Liver (tissue), 9 donors: ENCODE data around the gene KAZN. TPM values are rescaled to one million over a fixed set of nuclear protein-coding genes. Genes with fewer than 3 reads are reported as not detected.

ENCODE experiments used
- DNase-seq: peaks from one replicate; pipeline ENCODE4 v3.0.0-alpha.2; 2017; ENCODE audit warnings: low spot score
- H3K27ac ChIP-seq, 2 donors: one replicate each; pipeline ENCODE4 v1.7.0; 2013; ENCODE audit warnings: inconsistent platforms in 2 of 2, low read length in 2 of 2, control low read depth in 1 of 2, low read depth in 1 of 2, mild to moderate bottlenecking in 1 of 2
- H3K27me3 ChIP-seq, 4 donors: one replicate each; pipeline versions ENCODE4 v1.6.1 to v1.7.0; 2013; ENCODE audit warnings: low read length in 3 of 4, inconsistent platforms in 1 of 4, mild to moderate bottlenecking in 1 of 4, moderate library complexity in 1 of 4; ENCODE audit not compliant: control insufficient read depth in 4 of 4, insufficient read depth in 4 of 4
- H3K36me3 ChIP-seq, 4 donors: one replicate each; pipeline versions ENCODE4 v1.6.1 to v1.7.0; 2013; ENCODE audit warnings: low read length in 3 of 4, mild to moderate bottlenecking in 3 of 4, low read depth in 1 of 4, moderate library complexity in 1 of 4; ENCODE audit not compliant: control insufficient read depth in 4 of 4, insufficient read depth in 3 of 4
- H3K4me1 ChIP-seq, 4 donors: one replicate each; pipeline versions ENCODE4 v1.6.1 to v1.7.0; 2013; ENCODE audit warnings: low read length in 3 of 4, mild to moderate bottlenecking in 3 of 4, moderate library complexity in 1 of 4; ENCODE audit not compliant: control insufficient read depth in 4 of 4, insufficient read depth in 4 of 4
- H3K4me3 ChIP-seq, 3 donors: one replicate each; pipeline versions ENCODE4 v1.6.1 to v1.7.0; 2013; ENCODE audit warnings: low read length in 3 of 3, control low read depth in 1 of 3, low read depth in 1 of 3, mild to moderate bottlenecking in 1 of 3
- H3K9ac ChIP-seq, 2 donors: one replicate each; pipeline ENCODE4 v1.7.0; 2013; ENCODE audit warnings: low read length in 2 of 2, mild to moderate bottlenecking in 2 of 2, moderate library complexity in 2 of 2, control low read depth in 1 of 2, low read depth in 1 of 2
- H3K9me3 ChIP-seq, 4 donors: one replicate each; pipeline versions ENCODE4 v1.6.1 to v1.7.0; 2013; ENCODE audit warnings: low read length in 3 of 4; ENCODE audit not compliant: control insufficient read depth in 4 of 4
- EGR1 ChIP-seq, 2 donors: IDR thresholded peaks; 2 replicates each; pipeline ENCODE4 v1.6.1; 2016 to 2018; ENCODE audit warnings: antibody characterized with exemption in 2 of 2, low read depth in 2 of 2
- FOXA1 ChIP-seq: IDR thresholded peaks from 2 replicates; pipeline ENCODE4 v1.6.1; 2016; ENCODE audit warnings: antibody characterized with exemption
- FOXA2 ChIP-seq: IDR thresholded peaks from 2 replicates; pipeline ENCODE4 v1.6.1; 2016; ENCODE audit warnings: antibody characterized with exemption
- GABPA ChIP-seq, 2 donors: IDR thresholded peaks in 1 of 2; conservative IDR thresholded peaks in 1 of 2; 2 replicates each; pipeline ENCODE4 v1.6.1; 2016; ENCODE audit warnings: antibody characterized with exemption in 2 of 2, mild to moderate bottlenecking in 1 of 2, moderate library complexity in 1 of 2
- HNF4A ChIP-seq, 2 donors: conservative IDR thresholded peaks; 2 replicates each; pipeline ENCODE4 v1.6.1; 2016; ENCODE audit warnings: antibody characterized with exemption in 2 of 2, mild to moderate bottlenecking in 2 of 2
- JUND ChIP-seq, 2 donors: IDR thresholded peaks; 2 replicates each; pipeline ENCODE4 v1.6.1; 2016; ENCODE audit warnings: antibody characterized with exemption in 2 of 2
- NR2F2 ChIP-seq: IDR thresholded peaks from 2 replicates; pipeline ENCODE4 v1.6.1; 2016; ENCODE audit warnings: antibody characterized with exemption
- RAD21 ChIP-seq, 2 donors: IDR thresholded peaks; 2 replicates each; pipeline ENCODE4 v1.6.1; 2016; ENCODE audit warnings: antibody characterized with exemption in 2 of 2, mild to moderate bottlenecking in 2 of 2
- RXRA ChIP-seq, 2 donors: IDR thresholded peaks; 2 replicates each; pipeline ENCODE4 v1.6.1; 2017 to 2018; ENCODE audit warnings: antibody characterized with exemption in 2 of 2, mild to moderate bottlenecking in 1 of 2
- TAF1 ChIP-seq: conservative IDR thresholded peaks from 2 replicates; pipeline ENCODE4 v1.6.1; 2016; ENCODE audit warnings: antibody characterized with exemption, mild to moderate bottlenecking
- YY1 ChIP-seq: IDR thresholded peaks from 2 replicates; pipeline ENCODE4 v1.6.1; 2016; ENCODE audit warnings: antibody characterized with exemption, mild to moderate bottlenecking
- WGBS: extraction: QIAGEN DNeasy Blood & Tissue Kit; methylation state at CpG from one replicate; pipeline ENCODE4 v1.1.7; 2013; 5-methylcytosine and 5-hydroxymethylcytosine counted together
- polyA plus RNA-seq, 2 donors: library from polyadenylated mRNA; stranded (reverse) in 1 of 2; unstranded in 1 of 2; fragments of 200-250 nt in 1 of 2; fragments of >200 nt in 1 of 2; fragmentation: Nextera tagmentation in 1 of 2; extraction: Ambion mirVana in 1 of 2; gene quantifications; one replicate each; pipeline versions ENCODE4 v1.2.1 to v1.2.3, GENCODE V29; 2013 to 2015
- total RNA-seq, 2 donors: library from RNA; depleted of rRNA; stranded (reverse); fragments of >200 nt; gene quantifications; one replicate each; pipeline ENCODE4 v1.2.3, GENCODE V29; 2014
- TF ChIP-seq, protein P1 (sequence below): IDR thresholded peaks from 2 replicates; pipeline ENCODE4 v1.6.1; 2016; ENCODE audit warnings: antibody characterized with exemption, mild to moderate bottlenecking
- TF ChIP-seq, protein P2 (sequence below): IDR thresholded peaks from 2 replicates; pipeline ENCODE4 v1.6.1; 2016; ENCODE audit warnings: antibody characterized with exemption
- TF ChIP-seq, protein P3 (sequence below): IDR thresholded peaks from 2 replicates; pipeline ENCODE4 v1.6.1; 2016; ENCODE audit warnings: antibody characterized with exemption
- TF ChIP-seq, protein P4 (sequence below): fragments of 150-350 bp; IDR thresholded peaks from 2 replicates; pipeline ENCODE4 v1.5.1; 2017; ENCODE audit warnings: improper control_type of control experiment, low read depth, low read length; ENCODE audit not compliant: missing input control
- TF ChIP-seq, protein P5 (sequence below): IDR thresholded peaks from 2 replicates; pipeline ENCODE4 v1.6.1; 2016; ENCODE audit warnings: antibody characterized with exemption
- donor health status: healthy.
- donor health status: healthy.
- donor health status: healthy.
- donor health status: healthy.
- donor health status: healthy.

The KAZN gene
- total and polyA plus RNA-seq, 4 donors = 1.9 to 6.9 (median 2.4) TPM

DNA sequence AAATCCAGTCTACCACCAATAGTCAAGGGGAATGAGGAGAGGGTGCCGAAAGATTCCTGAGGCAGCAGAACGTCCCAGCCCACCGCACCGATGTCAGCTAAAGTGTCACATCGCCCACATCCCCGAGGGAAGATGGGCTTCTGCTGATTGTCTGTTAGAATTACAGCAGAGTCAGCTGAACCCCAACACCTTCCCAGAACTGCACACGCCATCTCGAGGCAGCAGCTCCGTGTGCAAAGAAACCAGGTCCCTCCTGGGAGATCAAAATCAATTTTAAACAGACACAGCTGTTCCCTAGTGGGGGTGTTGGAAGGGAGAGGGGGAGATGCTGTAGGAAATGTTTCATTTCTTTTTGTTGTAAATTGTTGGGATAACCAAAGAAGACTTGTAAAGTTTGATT lies 12.8 kb upstream of the KAZN start:
- no peak overlapping the region for H3K9ac ChIP-seq
- H3K36me3 ChIP-seq = no peaks in the 10 kb centered on the region
- WGBS = 67% methylated on average over 9 of the region's 9 CpGs
- peaks cover 0 to 5% (median 2%) of the 10 kb centered on the region in 4 donors for H3K27me3 ChIP-seq
- H3K4me1 ChIP-seq = no peaks in the 10 kb centered on the region
- TF ChIP-seq FOXA1 = no peak
- no peak for TF ChIP-seq TAF1
- TF ChIP-seq RAD21 (IDR thresholded peaks at IDR 0.05) = no peak
- no peak for TF ChIP-seq JUND (IDR thresholded peaks at IDR 0.05)
- TF ChIP-seq YY1 = no peak
- TF ChIP-seq, protein P1, sequence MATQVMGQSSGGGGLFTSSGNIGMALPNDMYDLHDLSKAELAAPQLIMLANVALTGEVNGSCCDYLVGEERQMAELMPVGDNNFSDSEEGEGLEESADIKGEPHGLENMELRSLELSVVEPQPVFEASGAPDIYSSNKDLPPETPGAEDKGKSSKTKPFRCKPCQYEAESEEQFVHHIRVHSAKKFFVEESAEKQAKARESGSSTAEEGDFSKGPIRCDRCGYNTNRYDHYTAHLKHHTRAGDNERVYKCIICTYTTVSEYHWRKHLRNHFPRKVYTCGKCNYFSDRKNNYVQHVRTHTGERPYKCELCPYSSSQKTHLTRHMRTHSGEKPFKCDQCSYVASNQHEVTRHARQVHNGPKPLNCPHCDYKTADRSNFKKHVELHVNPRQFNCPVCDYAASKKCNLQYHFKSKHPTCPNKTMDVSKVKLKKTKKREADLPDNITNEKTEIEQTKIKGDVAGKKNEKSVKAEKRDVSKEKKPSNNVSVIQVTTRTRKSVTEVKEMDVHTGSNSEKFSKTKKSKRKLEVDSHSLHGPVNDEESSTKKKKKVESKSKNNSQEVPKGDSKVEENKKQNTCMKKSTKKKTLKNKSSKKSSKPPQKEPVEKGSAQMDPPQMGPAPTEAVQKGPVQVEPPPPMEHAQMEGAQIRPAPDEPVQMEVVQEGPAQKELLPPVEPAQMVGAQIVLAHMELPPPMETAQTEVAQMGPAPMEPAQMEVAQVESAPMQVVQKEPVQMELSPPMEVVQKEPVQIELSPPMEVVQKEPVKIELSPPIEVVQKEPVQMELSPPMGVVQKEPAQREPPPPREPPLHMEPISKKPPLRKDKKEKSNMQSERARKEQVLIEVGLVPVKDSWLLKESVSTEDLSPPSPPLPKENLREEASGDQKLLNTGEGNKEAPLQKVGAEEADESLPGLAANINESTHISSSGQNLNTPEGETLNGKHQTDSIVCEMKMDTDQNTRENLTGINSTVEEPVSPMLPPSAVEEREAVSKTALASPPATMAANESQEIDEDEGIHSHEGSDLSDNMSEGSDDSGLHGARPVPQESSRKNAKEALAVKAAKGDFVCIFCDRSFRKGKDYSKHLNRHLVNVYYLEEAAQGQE = no peak
- TF ChIP-seq FOXA2 = no peak
- no peak for TF ChIP-seq NR2F2
- TF ChIP-seq HNF4A (conservative IDR thresholded peaks at IDR 0.05) = no peak
- no peak for TF ChIP-seq GABPA (IDR thresholded peaks at IDR 0.05 in 1 of 2, conservative IDR thresholded peaks at IDR 0.05 in 1 of 2)
- no peak for TF ChIP-seq EGR1 (IDR thresholded peaks at IDR 0.05; ENCODE audit: low read depth in 2 of 2)
- TF ChIP-seq, protein P2, sequence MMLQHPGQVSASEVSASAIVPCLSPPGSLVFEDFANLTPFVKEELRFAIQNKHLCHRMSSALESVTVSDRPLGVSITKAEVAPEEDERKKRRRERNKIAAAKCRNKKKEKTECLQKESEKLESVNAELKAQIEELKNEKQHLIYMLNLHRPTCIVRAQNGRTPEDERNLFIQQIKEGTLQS = no peak
- no peak for TF ChIP-seq RXRA (IDR thresholded peaks at IDR 0.05)
- DNase-seq = no peak
- H3K27ac ChIP-seq = no peak overlapping the region
- H3K9me3 ChIP-seq = peaks cover 0 to 3% (median 0%) of the 10 kb centered on the region in 4 donors
- H3K4me3 ChIP-seq = no peak overlapping the region

DNA sequence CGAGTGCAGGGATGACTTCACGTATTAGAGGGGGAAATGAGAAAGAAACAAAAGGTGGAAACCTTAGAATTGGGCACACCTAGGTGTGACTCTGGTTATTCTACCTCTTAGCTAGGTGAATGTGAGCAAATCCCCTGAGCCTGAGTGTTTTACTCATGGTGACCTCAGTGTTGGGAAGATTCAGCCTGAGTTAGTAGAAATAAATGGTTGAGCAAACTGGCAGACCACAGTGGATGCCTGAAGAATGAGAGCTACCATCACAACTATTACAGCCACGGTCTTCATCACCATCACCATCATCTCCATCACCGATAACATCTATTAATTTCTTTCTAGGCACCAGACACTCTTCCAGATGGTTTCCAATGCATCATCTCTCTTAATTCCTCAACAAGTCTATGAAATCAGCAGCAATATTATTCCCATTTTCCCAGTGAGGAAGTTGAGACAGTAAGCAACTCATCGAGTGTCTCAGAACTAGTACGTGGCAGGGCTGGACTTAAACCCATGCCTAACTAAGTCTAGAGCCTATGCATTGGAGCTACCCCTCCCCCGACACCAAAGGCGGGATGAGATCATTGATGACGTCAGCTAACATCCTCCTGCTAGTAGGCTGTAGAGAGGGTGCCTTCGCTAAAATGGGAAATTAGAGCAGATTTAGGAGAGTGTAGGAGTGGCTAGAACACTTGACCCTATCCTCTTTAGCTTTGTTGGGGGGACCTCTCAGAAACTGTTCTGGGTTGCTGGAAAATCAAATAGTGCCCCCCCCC lies 7.9 kb upstream of the KAZN start:
- Histone ChIP-seq H3K27ac (no peak overlapping the region), H3K4me1 (no peaks in the 10 kb centered on the region), H3K36me3 (no peaks in the 10 kb centered on the region), H3K9me3 (no peaks in the 10 kb centered on the region), H3K4me3 (no peak overlapping the region), H3K9ac (no peak overlapping the region), H3K27me3 (peaks cover 0 to 9% (median 3%) of the 10 kb centered on the region in 4 donors)
- WGBS = 76% methylated on average over 10 of the region's 10 CpGs
- TF ChIP-seq, protein P3, sequence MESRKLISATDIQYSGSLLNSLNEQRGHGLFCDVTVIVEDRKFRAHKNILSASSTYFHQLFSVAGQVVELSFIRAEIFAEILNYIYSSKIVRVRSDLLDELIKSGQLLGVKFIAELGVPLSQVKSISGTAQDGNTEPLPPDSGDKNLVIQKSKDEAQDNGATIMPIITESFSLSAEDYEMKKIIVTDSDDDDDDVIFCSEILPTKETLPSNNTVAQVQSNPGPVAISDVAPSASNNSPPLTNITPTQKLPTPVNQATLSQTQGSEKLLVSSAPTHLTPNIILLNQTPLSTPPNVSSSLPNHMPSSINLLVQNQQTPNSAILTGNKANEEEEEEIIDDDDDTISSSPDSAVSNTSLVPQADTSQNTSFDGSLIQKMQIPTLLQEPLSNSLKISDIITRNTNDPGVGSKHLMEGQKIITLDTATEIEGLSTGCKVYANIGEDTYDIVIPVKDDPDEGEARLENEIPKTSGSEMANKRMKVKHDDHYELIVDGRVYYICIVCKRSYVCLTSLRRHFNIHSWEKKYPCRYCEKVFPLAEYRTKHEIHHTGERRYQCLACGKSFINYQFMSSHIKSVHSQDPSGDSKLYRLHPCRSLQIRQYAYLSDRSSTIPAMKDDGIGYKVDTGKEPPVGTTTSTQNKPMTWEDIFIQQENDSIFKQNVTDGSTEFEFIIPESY = no peak
- TF ChIP-seq FOXA1 = no peak
- no peak for TF ChIP-seq GABPA (IDR thresholded peaks at IDR 0.05 in 1 of 2, conservative IDR thresholded peaks at IDR 0.05 in 1 of 2)
- TF ChIP-seq, protein P2 = no peak
- TF ChIP-seq, protein P4, sequence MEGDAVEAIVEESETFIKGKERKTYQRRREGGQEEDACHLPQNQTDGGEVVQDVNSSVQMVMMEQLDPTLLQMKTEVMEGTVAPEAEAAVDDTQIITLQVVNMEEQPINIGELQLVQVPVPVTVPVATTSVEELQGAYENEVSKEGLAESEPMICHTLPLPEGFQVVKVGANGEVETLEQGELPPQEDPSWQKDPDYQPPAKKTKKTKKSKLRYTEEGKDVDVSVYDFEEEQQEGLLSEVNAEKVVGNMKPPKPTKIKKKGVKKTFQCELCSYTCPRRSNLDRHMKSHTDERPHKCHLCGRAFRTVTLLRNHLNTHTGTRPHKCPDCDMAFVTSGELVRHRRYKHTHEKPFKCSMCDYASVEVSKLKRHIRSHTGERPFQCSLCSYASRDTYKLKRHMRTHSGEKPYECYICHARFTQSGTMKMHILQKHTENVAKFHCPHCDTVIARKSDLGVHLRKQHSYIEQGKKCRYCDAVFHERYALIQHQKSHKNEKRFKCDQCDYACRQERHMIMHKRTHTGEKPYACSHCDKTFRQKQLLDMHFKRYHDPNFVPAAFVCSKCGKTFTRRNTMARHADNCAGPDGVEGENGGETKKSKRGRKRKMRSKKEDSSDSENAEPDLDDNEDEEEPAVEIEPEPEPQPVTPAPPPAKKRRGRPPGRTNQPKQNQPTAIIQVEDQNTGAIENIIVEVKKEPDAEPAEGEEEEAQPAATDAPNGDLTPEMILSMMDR = no peak
- no peak for TF ChIP-seq YY1
- no peak for TF ChIP-seq TAF1
- no peak for TF ChIP-seq RAD21 (IDR thresholded peaks at IDR 0.05)
- no peak for TF ChIP-seq NR2F2
- TF ChIP-seq EGR1 (IDR thresholded peaks at IDR 0.05; ENCODE audit: low read depth in 2 of 2) = no peak
- TF ChIP-seq HNF4A (conservative IDR thresholded peaks at IDR 0.05) = no peak
- TF ChIP-seq, protein P5, sequence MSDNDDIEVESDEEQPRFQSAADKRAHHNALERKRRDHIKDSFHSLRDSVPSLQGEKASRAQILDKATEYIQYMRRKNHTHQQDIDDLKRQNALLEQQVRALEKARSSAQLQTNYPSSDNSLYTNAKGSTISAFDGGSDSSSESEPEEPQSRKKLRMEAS = no peak
- no peak for TF ChIP-seq RXRA (IDR thresholded peaks at IDR 0.05)
- no peak for DNase-seq
